ENCODE measurements around the gene NACC2.

- TF ChIP-seq CTCF (conservative IDR thresholded peaks at IDR 0.05 in 1 of 2, IDR thresholded peaks at IDR 0.05 in 1 of 2; ENCODE audit: low read depth in 1 of 2, low read length in 2 of 2): no peak
- TF ChIP-seq EZH2 (IDR thresholded peaks at IDR 0.05; ENCODE audit: low read length, missing control alignments): no peak
These were observed 101.7 kb downstream of the NACC2 start for GRCh38 chr9:135993409-135993742.

All from fibroblast of lung (primary cell).